SJSA1 (cell line): ENCODE results near the gene LLPH. TPM values are rescaled to one million over a fixed set of nuclear protein-coding genes. Genes with fewer than 3 reads are reported as not detected.

Experiments used
- DNase-seq, 2 experiments: peaks; one replicate each; pipeline ENCODE4 v3.0.0-alpha.2; 2015 to 2020; ENCODE audit warnings: low spot score in 2 of 2, low read depth in 1 of 2
- H3K27ac ChIP-seq: fragments of 250-450 bp; sonication (Bioruptor Pico); 2 replicates; pipeline ENCODE4 v1.5.1; 2020; ENCODE audit warnings: mild to moderate bottlenecking, moderate library complexity
- H3K27me3 ChIP-seq: fragments of 250-450 bp; sonication (Bioruptor Pico); replicated peaks from 2 replicates; pipeline ENCODE4 v1.5.1; 2020; ENCODE audit warnings: mild to moderate bottlenecking, moderate library complexity
- H3K36me3 ChIP-seq: fragments of 250-450 bp; sonication (Bioruptor Pico); 2 replicates; pipeline ENCODE4 v1.5.1; 2020; ENCODE audit warnings: mild to moderate bottlenecking
- H3K4me1 ChIP-seq: fragments of 250-450 bp; sonication (Bioruptor Pico); replicated peaks from 2 replicates; pipeline ENCODE4 v1.6.1; 2021; ENCODE audit warnings: mild to moderate bottlenecking
- H3K4me3 ChIP-seq: fragments of 250-450 bp; sonication (Bioruptor Pico); 2 replicates; pipeline ENCODE4 v1.5.1; 2020; ENCODE audit warnings: mild to moderate bottlenecking
- H3K9me3 ChIP-seq: fragments of 250-450 bp; sonication (Bioruptor Pico); replicated peaks from 2 replicates; pipeline ENCODE4 v1.5.1; 2020; ENCODE audit warnings: mild to moderate bottlenecking
- total RNA-seq: library from RNA; depleted of rRNA; stranded (reverse); fragments of >200 nt; shearing (Covaris generic); gene quantifications from 2 replicates; pipeline ENCODE4 v1.2.3, GENCODE V29; 2014

Gene LLPH
- total RNA-seq, 1 experiment from 2014 or later, result 31.2 TPM

- H3K27me3 ChIP-seq, result no peaks in the 10 kb centered on the region
- peak in 1 of 2 experiments; percentile 10 for DNase-seq
- peak overlapping the region; percentile 78 for H3K27ac ChIP-seq
- peaks cover 57% of the 10 kb centered on the region for H3K36me3 ChIP-seq
- no peaks in the 10 kb centered on the region for H3K9me3 ChIP-seq
- peak overlapping the region; percentile 70 for H3K4me3 ChIP-seq
- peaks cover 24% of the 10 kb centered on the region for H3K4me1 ChIP-seq
These were observed 650 bp downstream of the LLPH start for GRCh38 chr12:66129934-66130266.

- Histone ChIP-seq H3K36me3 (peaks cover 69% of the 10 kb centered on the region), H3K9me3 (no peaks in the 10 kb centered on the region), H3K4me3 (no peak overlapping the region), H3K4me1 (peaks cover 17% of the 10 kb centered on the region), H3K27ac (no peak overlapping the region), H3K27me3 (no peaks in the 10 kb centered on the region)
- DNase-seq, result no peak
These were observed 2.9 kb downstream of the LLPH start for GRCh38 chr12:66127650-66128049.

GRCh38 chr12:66120477-66120876 is 10.1 kb downstream of the LLPH start:
- Histone ChIP-seq H3K27me3 (no peaks in the 10 kb centered on the region), H3K27ac (no peak overlapping the region), H3K4me1 (no peaks in the 10 kb centered on the region), H3K4me3 (no peak overlapping the region), H3K36me3 (peaks cover 56% of the 10 kb centered on the region), H3K9me3 (no peaks in the 10 kb centered on the region)
- DNase-seq, result no peak

GRCh38 chr12:66119870-66120241 is 10.7 kb downstream of the LLPH start:
- H3K36me3 ChIP-seq, result peaks cover 50% of the 10 kb centered on the region
- no peak for DNase-seq
- H3K27me3 ChIP-seq, result no peaks in the 10 kb centered on the region
- no peaks in the 10 kb centered on the region for H3K9me3 ChIP-seq
- H3K4me3 ChIP-seq, result no peak overlapping the region
- H3K4me1 ChIP-seq, result no peaks in the 10 kb centered on the region
- H3K27ac ChIP-seq, result no peak overlapping the region

GRCh38 chr12:66119229-66119869 is 11.2 kb downstream of the LLPH start:
- Histone ChIP-seq H3K4me1 (no peaks in the 10 kb centered on the region), H3K9me3 (no peaks in the 10 kb centered on the region), H3K27me3 (no peaks in the 10 kb centered on the region), H3K36me3 (peaks cover 45% of the 10 kb centered on the region), H3K4me3 (no peak overlapping the region), H3K27ac (no peak overlapping the region)
- no peak for DNase-seq

GRCh38 chr12:66118240-66118891 is 12.2 kb downstream of the LLPH start:
- H3K4me1 ChIP-seq, result no peaks in the 10 kb centered on the region
- DNase-seq, result no peak
- no peaks in the 10 kb centered on the region for H3K9me3 ChIP-seq
- no peak overlapping the region for H3K4me3 ChIP-seq
- H3K27ac ChIP-seq, result no peak overlapping the region
- H3K36me3 ChIP-seq, result peaks cover 35% of the 10 kb centered on the region
- no peaks in the 10 kb centered on the region for H3K27me3 ChIP-seq

- DNase-seq, result no peak
- Histone ChIP-seq H3K4me3 (no peak overlapping the region), H3K27me3 (no peaks in the 10 kb centered on the region), H3K4me1 (no peaks in the 10 kb centered on the region), H3K36me3 (peaks cover 24% of the 10 kb centered on the region), H3K9me3 (no peaks in the 10 kb centered on the region), H3K27ac (no peak overlapping the region)
These were observed 13.3 kb downstream of the LLPH start for GRCh38 chr12:66117242-66117641.

GRCh38 chr12:66115071-66115600 is 15.4 kb downstream of the LLPH start:
- Histone ChIP-seq H3K4me1 (no peaks in the 10 kb centered on the region), H3K36me3 (peaks cover 6% of the 10 kb centered on the region), H3K4me3 (no peak overlapping the region), H3K27ac (no peak overlapping the region), H3K27me3 (no peaks in the 10 kb centered on the region), H3K9me3 (no peaks in the 10 kb centered on the region)
- DNase-seq, result no peak

- H3K4me3 ChIP-seq, result no peak overlapping the region
- no peak overlapping the region for H3K27ac ChIP-seq
- H3K36me3 ChIP-seq, result no peaks in the 10 kb centered on the region
- H3K27me3 ChIP-seq, result no peaks in the 10 kb centered on the region
- DNase-seq, result no peak
- H3K4me1 ChIP-seq, result no peaks in the 10 kb centered on the region
- no peaks in the 10 kb centered on the region for H3K9me3 ChIP-seq
These were observed 17.1 kb downstream of the LLPH start for GRCh38 chr12:66113471-66113870.

- Histone ChIP-seq H3K9me3 (no peaks in the 10 kb centered on the region), H3K4me3 (no peak overlapping the region), H3K27me3 (no peaks in the 10 kb centered on the region), H3K4me1 (peaks cover 4% of the 10 kb centered on the region; the same call in 1 of the 2 replicates), H3K36me3 (no peaks in the 10 kb centered on the region), H3K27ac (no peak overlapping the region)
- DNase-seq, result no peak
These were observed 18.9 kb downstream of the LLPH start for GRCh38 chr12:66111605-66112004.

GRCh38 chr12:66109056-66109455 is 21.5 kb downstream of the LLPH start:
- no peaks in the 10 kb centered on the region for H3K36me3 ChIP-seq
- H3K27me3 ChIP-seq, result no peaks in the 10 kb centered on the region
- H3K9me3 ChIP-seq, result no peaks in the 10 kb centered on the region
- H3K27ac ChIP-seq, result no peak overlapping the region
- no peak for DNase-seq
- H3K4me3 ChIP-seq, result no peak overlapping the region
- H3K4me1 ChIP-seq, result peaks cover 4% of the 10 kb centered on the region; the same call in 1 of the 2 replicates

- H3K4me1 ChIP-seq, result peaks cover 4% of the 10 kb centered on the region; the same call in 1 of the 2 replicates
- H3K27ac ChIP-seq, result no peak overlapping the region
- H3K4me3 ChIP-seq, result no peak overlapping the region
- no peaks in the 10 kb centered on the region for H3K36me3 ChIP-seq
- H3K27me3 ChIP-seq, result no peaks in the 10 kb centered on the region
- H3K9me3 ChIP-seq, result no peaks in the 10 kb centered on the region
- DNase-seq, result no peak
These were observed 22.2 kb downstream of the LLPH start for GRCh38 chr12:66108386-66108785.

GRCh38 chr12:66107451-66107915 is 23.1 kb downstream of the LLPH start:
- DNase-seq, result peak; percentile 71 to 83
- no peak overlapping the region for H3K4me3 ChIP-seq
- no peaks in the 10 kb centered on the region for H3K9me3 ChIP-seq
- H3K27me3 ChIP-seq, result no peaks in the 10 kb centered on the region
- no peak overlapping the region for H3K27ac ChIP-seq
- H3K4me1 ChIP-seq, result peaks cover 4% of the 10 kb centered on the region; the same call in 1 of the 2 replicates
- no peaks in the 10 kb centered on the region for H3K36me3 ChIP-seq
